HG03025 (cell line): ENCODE measurements around the gene TP53TG3D.
"Not testable (repeated sequence)": the region's sequence is repeated elsewhere in the genome, so short reads cannot be mapped to it uniquely, and the experiment has no call there.

Source experiments
- ATAC-seq: cut with Tn5 transposase; IDR thresholded peaks from one replicate; pipeline ENCODE4 v1.9.1; 2021; ENCODE audit warnings: mild to moderate bottlenecking, moderate library complexity; ENCODE audit not compliant: unreplicated experiment, low FRiP score

Gene TP53TG3D

GRCh38 chr16:32252986-32253385 is at the start of gene TP53TG3D:
Gene TP53TG3D (plus strand): TSS chr16:32253286. CDS start chr16:32253354, 68 bp downstream.
- not testable (repeated sequence) for ATAC-seq

GRCh38 chr16:32253507-32253906 is 421 bp downstream of the TP53TG3D start:
- not testable (repeated sequence) for ATAC-seq

GRCh38 chr16:32261526-32261925 is 8.4 kb downstream of the TP53TG3D start:
- ATAC-seq, result not testable (repeated sequence)

- ATAC-seq, result not testable (repeated sequence)
Measured at GRCh38 chr16:32263552-32263951, 10.5 kb downstream of the TP53TG3D start.

GRCh38 chr16:32281910-32282309 is 28.8 kb downstream of the TP53TG3D start:
- ATAC-seq, result not testable (repeated sequence)

- ATAC-seq, result not testable (repeated sequence)
Measured at GRCh38 chr16:32283024-32283423, 29.9 kb downstream of the TP53TG3D start.

- ATAC-seq, result not testable (repeated sequence)
Measured at GRCh38 chr16:32283917-32284495, 30.9 kb downstream of the TP53TG3D start.

- ATAC-seq, result not testable (repeated sequence)
Measured at GRCh38 chr16:32284800-32285796, 32.0 kb downstream of the TP53TG3D start.

GRCh38 chr16:32286193-32286592 is 33.1 kb downstream of the TP53TG3D start:
- not testable (repeated sequence) for ATAC-seq

GRCh38 chr16:32287743-32288142 is 34.7 kb downstream of the TP53TG3D start:
- ATAC-seq, result not testable (repeated sequence)

- not testable (repeated sequence) for ATAC-seq
Measured at GRCh38 chr16:32289197-32289596, 36.1 kb downstream of the TP53TG3D start.

- ATAC-seq, result not testable (repeated sequence)
Measured at GRCh38 chr16:32302776-32303175, 49.7 kb downstream of the TP53TG3D start.
